ENCODE data around the gene BRSK2.

GRCh38 chr11:1375955-1376258 lies 13.8 kb upstream of the BRSK2 start:
- TF ChIP-seq CTCF (conservative IDR thresholded peaks at IDR 0.05 in 1 of 2, IDR thresholded peaks at IDR 0.05 in 1 of 2; ENCODE audit: extremely low read depth in 1 of 2, insufficient read depth in 1 of 2, low read depth in 1 of 2, low read length in 2 of 2) (no peak), EZH2 (IDR thresholded peaks at IDR 0.05; ENCODE audit: borderline replicate concordance, low read length) (no peak)
